H9 (cell line): ENCODE results near the gene RNF125. TPM values are rescaled to one million over a fixed set of nuclear protein-coding genes. Genes with fewer than 3 reads are reported as not detected.

ENCODE experiments used
- DNase-seq: peaks from one replicate; pipeline ENCODE4 v3.0.0-alpha.2; 2017
- H2AFZ ChIP-seq: one replicate; pipeline ENCODE4 v1.6.1; 2013; ENCODE audit warnings: mild to moderate bottlenecking, low read length, control low read depth, moderate library complexity
- H2AK5ac ChIP-seq: 2 replicates; pipeline ENCODE4 v1.6.1; 2013; ENCODE audit warnings: low read length, control low read depth, mixed read lengths; ENCODE audit not compliant: insufficient read length
- H2BK120ac ChIP-seq: one replicate; pipeline ENCODE4 v1.6.1; 2013; ENCODE audit warnings: low read depth, mild to moderate bottlenecking, low read length, control low read depth, inconsistent platforms; ENCODE audit not compliant: poor library complexity, severe bottlenecking
- H2BK12ac ChIP-seq: 2 replicates; pipeline ENCODE4 v1.6.1; 2013; ENCODE audit warnings: low read length, control low read depth, mixed read lengths, low read depth; ENCODE audit not compliant: insufficient read length
- H2BK15ac ChIP-seq: 2 replicates; pipeline ENCODE4 v1.6.1; 2013; ENCODE audit warnings: low read depth, low read length, control low read depth
- H2BK20ac ChIP-seq: one replicate; pipeline ENCODE4 v1.6.1; 2013; ENCODE audit warnings: low read depth, mild to moderate bottlenecking, low read length, control low read depth, inconsistent platforms; ENCODE audit not compliant: poor library complexity, severe bottlenecking
- H2BK5ac ChIP-seq: 2 replicates; pipeline ENCODE4 v1.6.1; 2013; ENCODE audit warnings: low read length, control low read depth, mixed read lengths; ENCODE audit not compliant: insufficient read length
- H3K14ac ChIP-seq: 2 replicates; pipeline ENCODE4 v1.6.1; 2013; ENCODE audit warnings: low read length, control low read depth; ENCODE audit not compliant: insufficient read depth
- H3K18ac ChIP-seq: 2 replicates; pipeline ENCODE4 v1.6.1; 2013; ENCODE audit warnings: low read depth, mild to moderate bottlenecking, mixed read lengths, low read length, control low read depth; ENCODE audit not compliant: insufficient read length
- H3K23ac ChIP-seq: 2 replicates; pipeline ENCODE4 v1.6.1; 2013; ENCODE audit warnings: low read length, control low read depth, mixed read lengths, low read depth; ENCODE audit not compliant: insufficient read length
- H3K23me2 ChIP-seq: 2 replicates; pipeline ENCODE4 v1.6.1; 2013; ENCODE audit warnings: low read depth, mild to moderate bottlenecking, mixed read lengths, low read length, control low read depth; ENCODE audit not compliant: insufficient read length, poor library complexity, severe bottlenecking
- H3K27ac ChIP-seq: 2 replicates; pipeline ENCODE4 v1.5.1; 2013; ENCODE audit warnings: low read length, control low read depth, mixed read lengths, low read depth; ENCODE audit not compliant: insufficient read length
- H3K27me3 ChIP-seq: 2 replicates; pipeline ENCODE4 v1.6.1; 2013; ENCODE audit warnings: low read length, control low read depth, inconsistent platforms; ENCODE audit not compliant: insufficient read depth
- H3K4ac ChIP-seq: 2 replicates; pipeline ENCODE4 v1.6.1; 2013; ENCODE audit warnings: low read depth, mild to moderate bottlenecking, control low read depth, inconsistent platforms, low read length, moderate library complexity
- H3K4me1 ChIP-seq: 2 replicates; pipeline ENCODE4 v1.6.1; 2013; ENCODE audit warnings: low read length, control low read depth, inconsistent platforms; ENCODE audit not compliant: insufficient read depth
- H3K4me2 ChIP-seq: 2 replicates; pipeline ENCODE4 v1.6.1; 2013; ENCODE audit warnings: low read length, control low read depth, mixed read lengths; ENCODE audit not compliant: insufficient read length, insufficient read depth
- H3K56ac ChIP-seq: 2 replicates; pipeline ENCODE4 v1.6.1; 2013; ENCODE audit warnings: low read depth, mild to moderate bottlenecking, mixed read lengths, low read length, control low read depth; ENCODE audit not compliant: insufficient read length
- H3K79me1 ChIP-seq: 2 replicates; pipeline ENCODE4 v1.6.1; 2013; ENCODE audit warnings: low read depth, mild to moderate bottlenecking, moderate library complexity, low read length, control low read depth, inconsistent platforms; ENCODE audit not compliant: insufficient read depth, poor library complexity, severe bottlenecking
- H3K79me2 ChIP-seq: 2 replicates; pipeline ENCODE4 v1.6.1; 2013; ENCODE audit warnings: low read length, control low read depth, inconsistent platforms; ENCODE audit not compliant: insufficient read depth
- H3K9ac ChIP-seq: 2 replicates; pipeline ENCODE4 v1.6.1; 2013; ENCODE audit warnings: low read length, control low read depth, mixed read lengths; ENCODE audit not compliant: insufficient read length; ENCODE audit errors: extremely low read depth
- H3K9me3 ChIP-seq: one replicate; pipeline ENCODE4 v1.6.1; 2013; ENCODE audit warnings: low read depth, low read length, inconsistent platforms; ENCODE audit not compliant: control insufficient read depth
- H3T11ph ChIP-seq: one replicate; pipeline ENCODE4 v1.6.1; 2013; ENCODE audit warnings: mild to moderate bottlenecking, low read length, control low read depth, inconsistent platforms
- H4K20me1 ChIP-seq: one replicate; pipeline ENCODE4 v1.6.1; 2013; ENCODE audit not compliant: control insufficient read depth, insufficient read length, insufficient read depth
- H4K5ac ChIP-seq: 2 replicates; pipeline ENCODE4 v1.6.1; 2013; ENCODE audit warnings: low read depth, mild to moderate bottlenecking, mixed read lengths, low read length, control low read depth; ENCODE audit not compliant: insufficient read length
- H4K8ac ChIP-seq: replicated peaks from 2 replicates; pipeline ENCODE4 v1.6.1; 2013; ENCODE audit warnings: low read length, control low read depth, mixed read lengths, low read depth; ENCODE audit not compliant: insufficient read length
- H4K91ac ChIP-seq: 2 replicates; pipeline ENCODE4 v1.6.1; 2013; ENCODE audit warnings: low read depth, mild to moderate bottlenecking, moderate library complexity, mixed read lengths, low read length, control low read depth; ENCODE audit not compliant: insufficient read length
- H3K27ac Mint-ChIP-seq, 3 experiments: 2 replicates in 2 of 3; 3 replicates in 1 of 3; pipeline ENCODE4 v1.8.0; 2020 to 2021; ENCODE audit warnings: mixed read lengths in 3 of 3, mild to moderate bottlenecking in 1 of 3, moderate library complexity in 1 of 3
- H3K27me3 Mint-ChIP-seq: 2 replicates; pipeline ENCODE4 v1.8.0; 2021; ENCODE audit warnings: low read depth, mild to moderate bottlenecking, moderate library complexity, mixed read lengths
- H3K36me3 Mint-ChIP-seq, 3 experiments: 2 replicates in 2 of 3; 3 replicates in 1 of 3; pipeline ENCODE4 v1.8.0; 2020 to 2021; ENCODE audit warnings: low read depth in 3 of 3, mixed read lengths in 3 of 3; ENCODE audit not compliant: insufficient read depth in 1 of 3
- H3K4me1 Mint-ChIP-seq, 2 experiments: 2 replicates each; pipeline ENCODE4 v1.8.0; 2020; ENCODE audit warnings: mixed read lengths in 2 of 2
- H3K4me3 Mint-ChIP-seq, 2 experiments: 2 replicates in 1 of 2; 3 replicates in 1 of 2; pipeline ENCODE4 v1.8.0; 2020 to 2021; ENCODE audit warnings: mild to moderate bottlenecking in 2 of 2, mixed read lengths in 2 of 2, moderate library complexity in 1 of 2
- H3K9me3 Mint-ChIP-seq, 2 experiments: 2 replicates in 1 of 2; 3 replicates in 1 of 2; pipeline ENCODE4 v1.8.0; 2020; ENCODE audit warnings: mild to moderate bottlenecking in 2 of 2, mixed read lengths in 2 of 2, moderate library complexity in 1 of 2
- WGBS: extraction: QIAGEN DNeasy Blood & Tissue Kit; methylation state at CpG from one replicate; pipeline ENCODE4 v1.1.7; 2013; ENCODE audit warnings: missing lambda C conversion rate, low lambda C conversion rate, mixed read lengths; ENCODE audit not compliant: insufficient read length; ENCODE audit errors: extremely low coverage; 5-methylcytosine and 5-hydroxymethylcytosine counted together
- total RNA-seq: library from RNA; stranded (reverse); gene quantifications from 2 replicates; pipeline ENCODE4 v1.2.1, GENCODE V29; 2021
- TF ChIP-seq, protein P1 (sequence below): fragments of 200-600 bp; sonication (generic); conservative IDR thresholded peaks from 3 replicates; pipeline ENCODE4 v1.8.0; 2021; ENCODE audit warnings: antibody characterized with exemption, mild to moderate bottlenecking

Gene RNF125
- total RNA-seq, 1 experiment from 2014 or later: 8.3 TPM

DNA sequence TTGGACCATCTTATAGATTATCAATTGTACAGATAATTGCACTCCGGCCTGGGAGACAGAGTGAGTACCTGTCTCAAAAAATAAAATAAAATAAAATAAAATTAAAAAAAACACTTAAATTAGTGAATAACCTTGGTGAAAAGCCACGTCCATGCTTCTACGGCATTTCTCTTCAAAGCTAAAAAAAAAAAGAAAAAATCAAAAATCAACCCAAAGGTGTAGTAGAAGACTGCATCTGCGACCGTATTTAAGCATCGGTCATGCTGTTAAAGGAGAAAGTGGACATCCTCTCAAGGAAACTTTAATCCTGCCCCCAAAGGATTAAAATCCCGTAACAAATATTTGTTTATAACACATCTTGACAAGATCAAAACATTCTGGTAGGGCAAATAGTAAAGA, 72.7 kb downstream of the RNF125 start:
- Mint-ChIP-seq H3K36me3 (peaks cover 14 to 30% (median 29%) of the 10 kb centered on the region in 3 experiments), H3K27ac (peak overlapping the region; percentile 95 to 96 (median 95); a peak in 6 of 7 replicates), H3K4me1 (peaks cover 24 to 30% of the 10 kb centered on the region in 2 experiments), H3K27me3 (no peaks in the 10 kb centered on the region), H3K4me3 (peak overlapping the region; percentile 78 to 83), H3K9me3 (peaks cover 0 to 2% of the 10 kb centered on the region in 2 experiments; a peak in 1 of 5 replicates)
- Histone ChIP-seq H3K27me3 (no peaks in the 10 kb centered on the region), H4K5ac (no peak overlapping the region), H3K14ac (no peak overlapping the region), H3K9ac (no peak overlapping the region), H2BK5ac (no peak overlapping the region), H4K91ac (no peak overlapping the region), H4K20me1 (no peaks in the 10 kb centered on the region), H3K79me2 (peaks cover 22% of the 10 kb centered on the region), H3K18ac (no peak overlapping the region), H2AFZ (no peak overlapping the region), H2BK15ac (no peak overlapping the region), H2BK12ac (no peak overlapping the region), H3K27ac (no peak overlapping the region), H3K56ac (no peak overlapping the region), H3K4ac (no peak overlapping the region), H3K23me2 (peaks cover 7% of the 10 kb centered on the region), H3K23ac (no peak overlapping the region), H2AK5ac (no peak overlapping the region), H4K8ac (no peak overlapping the region), H2BK120ac (no peak overlapping the region), H3T11ph (no peak overlapping the region), H3K79me1 (peaks cover 3% of the 10 kb centered on the region), H3K4me1 (no peaks in the 10 kb centered on the region), H3K9me3 (no peaks in the 10 kb centered on the region), H3K4me2 (peak overlapping the region; percentile 25), H2BK20ac (no peak overlapping the region)
- TF ChIP-seq, protein P1, sequence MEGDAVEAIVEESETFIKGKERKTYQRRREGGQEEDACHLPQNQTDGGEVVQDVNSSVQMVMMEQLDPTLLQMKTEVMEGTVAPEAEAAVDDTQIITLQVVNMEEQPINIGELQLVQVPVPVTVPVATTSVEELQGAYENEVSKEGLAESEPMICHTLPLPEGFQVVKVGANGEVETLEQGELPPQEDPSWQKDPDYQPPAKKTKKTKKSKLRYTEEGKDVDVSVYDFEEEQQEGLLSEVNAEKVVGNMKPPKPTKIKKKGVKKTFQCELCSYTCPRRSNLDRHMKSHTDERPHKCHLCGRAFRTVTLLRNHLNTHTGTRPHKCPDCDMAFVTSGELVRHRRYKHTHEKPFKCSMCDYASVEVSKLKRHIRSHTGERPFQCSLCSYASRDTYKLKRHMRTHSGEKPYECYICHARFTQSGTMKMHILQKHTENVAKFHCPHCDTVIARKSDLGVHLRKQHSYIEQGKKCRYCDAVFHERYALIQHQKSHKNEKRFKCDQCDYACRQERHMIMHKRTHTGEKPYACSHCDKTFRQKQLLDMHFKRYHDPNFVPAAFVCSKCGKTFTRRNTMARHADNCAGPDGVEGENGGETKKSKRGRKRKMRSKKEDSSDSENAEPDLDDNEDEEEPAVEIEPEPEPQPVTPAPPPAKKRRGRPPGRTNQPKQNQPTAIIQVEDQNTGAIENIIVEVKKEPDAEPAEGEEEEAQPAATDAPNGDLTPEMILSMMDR: no peak
- WGBS: no CpG with 5 or more reads among the region's 7 CpGs
- no peak for DNase-seq
